Ovary (tissue), 3 donors: ENCODE data around the gene NDUFS7.

Source experiments
- CTCF ChIP-seq, 3 donors: fragments of 450-650 bp in 2 of 3; fragments of 200-600 bp in 1 of 3; IDR thresholded peaks; one replicate each; pipeline versions ENCODE4 v1.5.1 to v1.8.0; 2016 to 2022; ENCODE audit warnings: antibody characterized with exemption in 3 of 3, mild to moderate bottlenecking in 1 of 3
- POLR2A ChIP-seq: fragments of 450-650 bp; IDR thresholded peaks from one replicate; pipeline ENCODE4 v1.6.1; 2017; ENCODE audit warnings: antibody characterized with exemption, mild to moderate bottlenecking, moderate library complexity
- donor health status: DM: no; HTN: no; CAD: no.

DNA sequence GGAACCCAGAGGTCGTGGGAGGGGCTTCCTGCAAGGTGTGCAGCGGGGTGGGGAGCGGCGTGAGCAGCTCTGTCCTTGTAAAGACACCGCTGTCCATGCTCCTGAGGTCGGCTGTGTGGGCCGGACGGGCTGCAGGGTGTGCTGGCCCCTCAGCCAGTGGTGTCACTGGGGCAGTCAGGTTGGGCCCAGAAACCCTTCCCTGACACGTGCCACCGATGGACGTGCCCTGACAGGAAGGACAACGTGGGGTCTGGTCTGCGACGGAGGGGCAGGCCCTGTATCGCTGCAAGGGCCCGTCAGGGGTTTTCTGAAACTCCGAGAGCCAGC is 50.3 kb downstream of the NDUFS7 start:
- no peak for TF ChIP-seq CTCF (IDR thresholded peaks at IDR 0.05)
- TF ChIP-seq POLR2A = no peak
